ENCODE measurements around the gene ZNF611.
"Not testable (repeated sequence)": the region's sequence is repeated elsewhere in the genome, so short reads cannot be mapped to it uniquely, and the experiment has no call there.

ZNF611 gene

DNA sequence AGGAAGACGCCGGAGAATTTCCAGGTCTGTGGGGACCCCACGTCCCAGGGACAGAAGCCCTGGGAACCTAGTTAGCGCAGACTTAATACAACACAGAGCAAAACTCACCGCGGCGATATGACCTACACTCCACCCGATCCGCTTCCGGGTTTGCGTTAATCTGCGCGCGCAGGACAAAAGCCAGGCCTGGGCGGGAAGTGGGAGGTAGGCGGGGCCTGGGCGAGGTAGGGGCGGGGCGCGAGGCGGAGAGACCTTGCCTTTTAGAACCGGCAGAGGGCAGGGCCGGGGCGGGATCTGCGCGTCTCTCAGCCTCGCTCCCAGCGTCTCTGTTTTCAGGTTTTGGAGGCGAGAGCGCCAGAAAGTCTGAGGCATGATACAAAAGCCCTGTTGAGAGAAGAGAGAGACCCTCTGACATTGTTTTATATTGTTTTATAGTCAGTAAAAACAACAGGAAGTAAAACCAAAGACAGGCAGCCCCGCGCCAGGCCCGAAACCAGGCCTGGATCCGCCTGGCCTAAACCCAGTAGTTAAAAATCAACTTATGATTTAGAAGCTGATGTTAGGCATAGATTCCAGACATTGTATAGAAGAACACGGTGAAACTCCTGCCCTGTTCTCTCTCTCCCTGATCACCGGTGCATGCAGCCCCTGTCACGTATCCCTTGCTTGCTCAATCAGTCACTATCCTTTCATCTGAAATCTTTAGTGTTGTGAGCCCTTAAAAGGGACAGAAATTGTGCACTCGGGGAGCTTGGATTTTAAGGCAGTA lies at the start of gene ZNF611:
Gene ZNF611, minus strand, starts transcription at position 152 of the 769 bp plus-strand sequence. CDS start 19,150 bp downstream, outside the sequence.
- H3K4me3 ChIP-seq (ENCODE audit: low read depth, low read length) = peak within 1 kb of the TSS; percentile 95
- no peaks in the 10 kb centered on the region for H3K27me3 ChIP-seq (ENCODE audit: control insufficient read depth, insufficient read depth, low read length)
- H3K36me3 ChIP-seq (ENCODE audit: control insufficient read depth, insufficient read depth, low read length) = no peaks in the 10 kb centered on the region
- H3K9me3 ChIP-seq (ENCODE audit: control insufficient read depth, insufficient read depth, low read length) = no peaks in the 10 kb centered on the region
- peaks cover 7% of the 10 kb centered on the region for H3K4me1 ChIP-seq (ENCODE audit: control insufficient read depth, insufficient read depth, low read length)
- H3K27ac ChIP-seq (ENCODE audit: low read depth, low read length) = peak within 1 kb of the TSS; percentile 96
- H3K9ac ChIP-seq (ENCODE audit: low read depth, low read length) = peak within 1 kb of the TSS; percentile 61

DNA sequence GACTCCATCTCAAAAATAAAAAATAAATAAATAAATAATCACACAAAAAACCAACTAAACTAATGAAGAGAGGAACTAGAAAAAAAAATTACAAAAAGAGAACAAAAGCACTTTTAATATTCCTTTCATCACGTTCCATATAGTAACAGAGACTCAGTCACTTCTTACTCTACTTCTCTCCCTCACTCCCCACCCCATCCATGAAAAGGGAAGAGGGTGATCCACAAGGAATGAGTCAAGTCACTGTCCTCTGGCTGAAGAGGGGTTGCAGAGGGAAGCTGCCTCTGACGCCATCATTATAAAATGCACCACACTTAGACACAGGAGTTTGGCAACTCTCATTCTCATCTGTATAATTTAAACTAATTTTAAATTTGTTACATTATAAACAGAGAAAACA lies 48.0 kb upstream of the ZNF611 start:
- not testable (repeated sequence) for H3K9me3 ChIP-seq (ENCODE audit: control insufficient read depth, insufficient read depth, low read length); H3K9ac ChIP-seq (ENCODE audit: low read depth, low read length); H3K4me3 ChIP-seq (ENCODE audit: low read depth, low read length); H3K27me3 ChIP-seq (ENCODE audit: control insufficient read depth, insufficient read depth, low read length); H3K36me3 ChIP-seq (ENCODE audit: control insufficient read depth, insufficient read depth, low read length); H3K4me1 ChIP-seq (ENCODE audit: control insufficient read depth, insufficient read depth, low read length); H3K27ac ChIP-seq (ENCODE audit: low read depth, low read length)

DNA sequence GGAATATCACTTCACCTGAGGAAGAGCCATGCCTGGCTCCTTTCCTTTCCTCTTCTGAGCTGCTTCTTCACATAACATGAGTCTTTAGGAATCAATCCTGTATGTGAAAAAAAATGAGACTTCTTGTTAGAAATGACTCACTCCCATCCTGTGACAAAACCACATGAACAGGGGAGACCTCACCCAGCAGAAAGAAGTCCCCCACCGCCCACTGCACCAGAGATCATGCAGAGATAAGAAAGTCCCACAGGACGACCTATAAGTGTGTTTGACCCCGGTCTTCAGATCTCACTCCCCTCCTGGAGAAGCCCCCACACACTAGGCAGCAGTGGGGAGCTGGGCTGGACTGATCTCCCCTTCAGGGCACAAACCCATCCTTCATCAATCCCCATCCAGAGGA lies 44.0 kb upstream of the ZNF611 start:
- Histone ChIP-seq H3K27ac (ENCODE audit: low read depth, low read length) (no peak overlapping the region), H3K27me3 (ENCODE audit: control insufficient read depth, insufficient read depth, low read length) (no peaks in the 10 kb centered on the region), H3K9ac (ENCODE audit: low read depth, low read length) (no peak overlapping the region), H3K36me3 (ENCODE audit: control insufficient read depth, insufficient read depth, low read length) (peaks cover 6% of the 10 kb centered on the region; the same call in 1 of the 2 replicates), H3K4me3 (ENCODE audit: low read depth, low read length) (no peak overlapping the region), H3K4me1 (ENCODE audit: control insufficient read depth, insufficient read depth, low read length) (no peaks in the 10 kb centered on the region), H3K9me3 (ENCODE audit: control insufficient read depth, insufficient read depth, low read length) (no peaks in the 10 kb centered on the region)

DNA sequence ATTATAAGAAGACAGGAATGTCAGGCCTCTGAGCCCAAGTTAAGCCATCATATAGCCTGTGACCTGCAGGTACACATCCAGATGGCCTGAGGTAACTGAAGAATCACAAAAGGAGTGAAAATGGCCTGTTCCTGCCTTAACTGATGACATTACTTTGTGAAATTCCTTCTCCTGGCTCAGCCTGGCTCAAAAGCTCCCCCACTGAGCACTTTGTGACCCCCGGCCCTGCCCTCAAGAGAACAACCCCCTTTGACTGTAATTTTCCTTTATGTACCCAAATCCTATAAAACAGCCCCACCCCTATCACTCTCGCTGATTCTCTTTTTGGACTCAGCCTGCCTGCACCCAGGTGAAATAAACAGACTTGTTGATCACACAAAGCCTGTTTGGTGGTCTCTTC lies 21.6 kb upstream of the ZNF611 start:
- H3K4me3 ChIP-seq (ENCODE audit: low read depth, low read length); H3K27me3 ChIP-seq (ENCODE audit: control insufficient read depth, insufficient read depth, low read length); H3K36me3 ChIP-seq (ENCODE audit: control insufficient read depth, insufficient read depth, low read length); H3K4me1 ChIP-seq (ENCODE audit: control insufficient read depth, insufficient read depth, low read length); H3K9ac ChIP-seq (ENCODE audit: low read depth, low read length); H3K9me3 ChIP-seq (ENCODE audit: control insufficient read depth, insufficient read depth, low read length); H3K27ac ChIP-seq (ENCODE audit: low read depth, low read length): not testable (repeated sequence)

DNA sequence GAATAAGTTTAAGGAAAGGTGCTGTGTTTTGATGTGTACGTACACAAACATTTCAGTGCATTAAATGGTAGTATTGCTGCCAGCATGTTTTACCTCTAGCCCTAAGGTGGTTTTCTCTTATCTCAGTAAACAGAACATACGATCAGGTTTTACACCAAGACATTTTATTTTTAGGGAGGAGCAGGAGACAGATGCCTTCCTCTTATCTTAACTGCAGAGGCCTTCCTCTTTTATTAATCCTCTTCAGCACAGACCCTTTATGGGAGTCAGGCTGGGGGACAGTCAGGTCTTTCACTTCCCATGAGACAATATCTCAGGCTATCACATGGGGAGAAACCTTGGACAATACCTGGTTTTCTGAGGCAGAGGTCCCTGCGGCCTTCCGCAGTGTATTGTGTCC lies 14.9 kb upstream of the ZNF611 start:
- Histone ChIP-seq H3K36me3 (ENCODE audit: control insufficient read depth, insufficient read depth, low read length) (no peaks in the 10 kb centered on the region), H3K4me3 (ENCODE audit: low read depth, low read length) (no peak overlapping the region), H3K27ac (ENCODE audit: low read depth, low read length) (peak overlapping the region; percentile 42), H3K9me3 (ENCODE audit: control insufficient read depth, insufficient read depth, low read length) (no peaks in the 10 kb centered on the region), H3K9ac (ENCODE audit: low read depth, low read length) (no peak overlapping the region), H3K4me1 (ENCODE audit: control insufficient read depth, insufficient read depth, low read length) (no peaks in the 10 kb centered on the region), H3K27me3 (ENCODE audit: control insufficient read depth, insufficient read depth, low read length) (no peaks in the 10 kb centered on the region; the same call in 1 of the 2 replicates)

DNA sequence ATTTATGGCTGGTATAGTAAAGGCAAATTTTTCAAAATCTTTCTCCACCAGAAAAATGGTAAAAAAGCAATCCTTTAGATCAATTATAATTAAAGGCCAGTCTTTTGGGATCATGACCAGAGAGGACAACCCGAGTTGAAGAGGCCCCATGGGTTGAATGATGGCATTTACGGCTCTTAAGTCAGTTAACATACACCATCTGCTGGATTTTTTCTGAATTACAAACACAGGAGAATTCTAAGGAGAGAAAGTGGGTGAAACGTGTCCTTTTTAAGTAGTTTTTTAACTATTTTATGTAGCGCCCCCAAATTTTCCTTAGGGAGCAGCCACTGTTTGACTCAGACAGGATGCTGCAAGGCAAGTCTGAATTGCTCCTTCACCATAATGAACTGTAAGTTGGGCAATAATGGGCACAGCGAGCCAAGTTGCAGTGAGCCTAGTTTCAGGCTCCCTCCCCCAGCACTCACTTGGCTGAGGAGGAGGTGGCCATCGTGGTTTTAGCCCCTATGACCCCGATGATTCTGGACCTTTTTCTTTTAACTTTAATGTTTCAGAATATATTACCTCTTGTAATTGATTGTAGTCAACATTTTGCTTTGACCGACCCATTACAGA lies 13.6 kb upstream of the ZNF611 start:
- H3K4me1 ChIP-seq (ENCODE audit: control insufficient read depth, insufficient read depth, low read length) = no peaks in the 10 kb centered on the region
- no peaks in the 10 kb centered on the region for H3K36me3 ChIP-seq (ENCODE audit: control insufficient read depth, insufficient read depth, low read length)
- H3K4me3 ChIP-seq (ENCODE audit: low read depth, low read length) = peak overlapping the region; percentile 74
- H3K27ac ChIP-seq (ENCODE audit: low read depth, low read length) = no peak overlapping the region
- no peaks in the 10 kb centered on the region for H3K9me3 ChIP-seq (ENCODE audit: control insufficient read depth, insufficient read depth, low read length)
- 0 out of 2 replicates have a peak overlapping the region, but pooled peaks have one; percentile 29 for H3K9ac ChIP-seq (ENCODE audit: low read depth, low read length)
- H3K27me3 ChIP-seq (ENCODE audit: control insufficient read depth, insufficient read depth, low read length) = no peaks in the 10 kb centered on the region; the same call in 1 of the 2 replicates

DNA sequence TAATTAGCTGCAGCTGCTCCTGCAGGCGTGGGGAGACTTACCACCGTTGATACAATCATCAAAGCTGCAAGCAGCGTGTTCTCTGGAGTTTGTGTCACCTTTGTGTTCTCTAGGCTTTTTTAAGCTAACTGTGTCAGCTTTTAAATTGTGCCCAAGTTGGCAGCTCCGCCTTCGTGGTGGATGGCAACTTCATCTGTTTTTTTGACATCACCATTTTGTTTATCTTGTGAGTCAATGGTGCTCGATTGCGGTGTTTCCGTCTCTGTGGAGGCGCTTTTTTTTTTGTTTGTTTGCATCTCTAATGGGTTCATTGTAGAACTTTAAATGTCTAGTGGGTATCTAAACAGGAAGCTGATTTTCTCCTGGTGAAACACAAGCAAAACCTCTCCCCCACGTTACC lies 11.1 kb upstream of the ZNF611 start:
- not testable (repeated sequence) for H3K9ac ChIP-seq (ENCODE audit: low read depth, low read length); H3K27ac ChIP-seq (ENCODE audit: low read depth, low read length)

DNA sequence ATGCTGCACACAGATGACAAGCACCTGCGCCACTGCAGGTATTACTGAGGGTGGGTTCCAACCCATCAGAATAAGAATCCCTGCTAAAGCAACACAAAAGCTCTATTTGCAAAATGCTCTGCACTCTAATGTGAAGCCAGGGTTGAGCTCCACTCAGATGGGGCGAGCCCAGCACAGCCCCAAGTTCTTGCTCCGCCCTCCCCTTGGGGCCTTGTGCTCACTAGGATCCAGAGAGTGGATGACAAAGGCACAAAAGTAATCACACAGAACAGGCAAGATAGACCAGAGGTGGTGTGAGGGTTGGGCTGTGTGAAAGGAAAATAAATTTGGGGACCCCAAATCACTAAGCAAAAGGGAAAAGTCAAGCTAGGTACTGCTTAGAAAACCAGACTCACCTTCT lies 8.2 kb upstream of the ZNF611 start:
- H3K36me3 ChIP-seq (ENCODE audit: control insufficient read depth, insufficient read depth, low read length) = no peaks in the 10 kb centered on the region

More for the DNA sequence above, 11.1 kb upstream of the ZNF611 start:
- H3K36me3 ChIP-seq (ENCODE audit: control insufficient read depth, insufficient read depth, low read length); H3K9me3 ChIP-seq (ENCODE audit: control insufficient read depth, insufficient read depth, low read length); H3K4me3 ChIP-seq (ENCODE audit: low read depth, low read length); H3K27me3 ChIP-seq (ENCODE audit: control insufficient read depth, insufficient read depth, low read length); H3K4me1 ChIP-seq (ENCODE audit: control insufficient read depth, insufficient read depth, low read length): not testable (repeated sequence)

DNA sequence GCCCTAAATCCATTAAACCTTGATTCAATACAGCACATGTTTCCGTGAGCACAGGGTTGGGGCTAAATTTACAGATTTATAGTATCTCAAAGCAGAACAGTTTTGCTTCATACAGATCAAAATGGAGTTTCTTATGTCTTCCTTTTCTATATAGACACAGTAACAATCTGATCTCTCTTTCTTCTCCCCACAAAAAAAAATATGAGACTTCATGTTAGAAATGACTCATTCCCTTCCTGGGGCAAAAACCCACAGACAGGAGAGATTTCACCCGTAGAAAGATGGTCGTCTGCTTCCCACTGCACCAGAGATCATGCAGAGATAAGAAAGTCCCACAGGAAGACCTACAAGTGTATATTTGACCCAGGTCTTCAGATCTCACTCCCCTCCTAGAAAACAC lies 7.7 kb upstream of the ZNF611 start:
- Histone ChIP-seq H3K36me3 (ENCODE audit: control insufficient read depth, insufficient read depth, low read length) (no peaks in the 10 kb centered on the region), H3K27ac (ENCODE audit: low read depth, low read length) (peak overlapping the region; percentile 62), H3K27me3 (ENCODE audit: control insufficient read depth, insufficient read depth, low read length) (no peaks in the 10 kb centered on the region), H3K4me3 (ENCODE audit: low read depth, low read length) (no peak overlapping the region), H3K4me1 (ENCODE audit: control insufficient read depth, insufficient read depth, low read length) (peaks cover 7% of the 10 kb centered on the region), H3K9ac (ENCODE audit: low read depth, low read length) (no peak overlapping the region), H3K9me3 (ENCODE audit: control insufficient read depth, insufficient read depth, low read length) (no peaks in the 10 kb centered on the region)

More for the DNA sequence above, 8.2 kb upstream of the ZNF611 start:
- Histone ChIP-seq H3K27me3 (ENCODE audit: control insufficient read depth, insufficient read depth, low read length) (no peaks in the 10 kb centered on the region), H3K9ac (ENCODE audit: low read depth, low read length) (no peak overlapping the region), H3K4me3 (ENCODE audit: low read depth, low read length) (no peak overlapping the region), H3K4me1 (ENCODE audit: control insufficient read depth, insufficient read depth, low read length) (peaks cover 7% of the 10 kb centered on the region), H3K9me3 (ENCODE audit: control insufficient read depth, insufficient read depth, low read length) (no peaks in the 10 kb centered on the region), H3K27ac (ENCODE audit: low read depth, low read length) (peak overlapping the region; percentile 62)

DNA sequence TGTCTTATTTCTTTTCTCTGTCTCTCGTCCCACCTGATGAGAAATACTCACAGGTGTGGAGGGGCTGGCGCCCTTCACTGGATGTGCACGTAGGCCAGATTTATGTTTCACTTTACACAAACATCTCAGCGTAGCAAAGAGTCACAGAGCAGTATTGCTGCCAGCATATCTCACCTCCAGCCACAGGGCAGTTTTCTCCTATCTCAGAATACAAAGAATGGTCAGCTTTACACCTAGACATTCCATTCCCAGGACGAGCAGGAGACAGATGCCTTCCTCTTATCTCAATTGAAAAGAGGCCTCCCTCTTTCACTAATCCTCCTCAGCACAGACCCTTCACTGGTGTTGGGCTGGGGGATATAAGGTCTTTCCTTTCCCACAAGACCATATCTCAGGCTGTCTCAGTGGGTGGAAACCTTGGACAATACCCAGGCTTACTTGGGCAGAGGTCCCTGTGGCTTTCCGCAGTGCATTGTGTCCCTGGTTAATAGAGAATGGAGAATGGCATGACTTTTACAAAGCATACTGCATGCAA lies 7.2 kb upstream of the ZNF611 start:
- Histone ChIP-seq H3K27ac (ENCODE audit: low read depth, low read length) (peak overlapping the region; percentile 79), H3K9me3 (ENCODE audit: control insufficient read depth, insufficient read depth, low read length) (no peaks in the 10 kb centered on the region), H3K9ac (ENCODE audit: low read depth, low read length) (no peak overlapping the region), H3K27me3 (ENCODE audit: control insufficient read depth, insufficient read depth, low read length) (no peaks in the 10 kb centered on the region), H3K4me1 (ENCODE audit: control insufficient read depth, insufficient read depth, low read length) (peaks cover 7% of the 10 kb centered on the region), H3K36me3 (ENCODE audit: control insufficient read depth, insufficient read depth, low read length) (no peaks in the 10 kb centered on the region), H3K4me3 (ENCODE audit: low read depth, low read length) (no peak overlapping the region)

DNA sequence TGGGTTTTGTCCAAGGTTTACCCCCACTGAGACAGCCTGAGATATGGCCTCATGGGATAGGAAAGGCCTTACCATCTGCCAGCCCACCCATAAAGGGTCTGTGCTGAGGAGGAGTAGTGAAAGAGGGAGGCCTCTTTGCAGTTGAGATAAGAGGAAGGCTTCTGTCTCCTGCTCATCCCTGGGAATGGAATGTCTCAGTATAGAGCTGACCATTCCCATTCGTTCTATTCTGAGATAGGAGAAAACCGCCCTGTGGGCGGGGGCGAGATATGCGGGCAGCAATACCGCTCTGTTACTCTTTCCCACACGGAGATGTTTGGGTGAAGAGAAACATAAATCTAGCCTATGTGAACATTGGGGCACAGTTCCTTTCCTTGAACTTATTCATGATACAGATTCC lies 6.5 kb upstream of the ZNF611 start:
- peak overlapping the region; percentile 82 for H3K27ac ChIP-seq (ENCODE audit: low read depth, low read length)
- H3K9me3 ChIP-seq (ENCODE audit: control insufficient read depth, insufficient read depth, low read length); H3K4me1 ChIP-seq (ENCODE audit: control insufficient read depth, insufficient read depth, low read length); H3K9ac ChIP-seq (ENCODE audit: low read depth, low read length); H3K36me3 ChIP-seq (ENCODE audit: control insufficient read depth, insufficient read depth, low read length); H3K27me3 ChIP-seq (ENCODE audit: control insufficient read depth, insufficient read depth, low read length); H3K4me3 ChIP-seq (ENCODE audit: low read depth, low read length): not testable (repeated sequence)
